PC-3 (cell line): ENCODE measurements around the gene TANC1. TPM values are rescaled to one million over a fixed set of nuclear protein-coding genes. Genes with fewer than 3 reads are reported as not detected.

Experiments
- ATAC-seq: fragments of 200-7000 bp; cut with Tn5 transposase; 2 replicates; pipeline ENCODE4 v1.9.1; 2020; ENCODE audit warnings: mild to moderate bottlenecking, moderate library complexity
- BruUV-seq: library from RNA; stranded (reverse); fragments of 400-500 nt; replicated peaks from 2 replicates; lab custom pipeline; 2021; lab: Mats Ljungman, UMichigan
- CTCF ChIA-PET: fragments of 300-600 bp; sonication (Branson Sonifier 250); formaldehyde crosslinking; loops from one replicate; lab custom pipeline; 2022; ENCODE audit warnings: antibody characterized with exemption; lab: Charles Lee
- POLR2A ChIA-PET: fragments of 300-600 bp; sonication (Branson Sonifier 250); formaldehyde crosslinking; loops from one replicate; lab custom pipeline; 2022; ENCODE audit warnings: antibody characterized with exemption; ENCODE audit not compliant: unreplicated experiment; lab: Charles Lee
- DNase-seq: peaks from one replicate; pipeline ENCODE4 v3.0.0-alpha.2; 2015
- H2AFZ ChIP-seq: fragments of 300-600 bp; sonication (generic); 2 replicates; pipeline ENCODE4 v1.6.0; 2016; ENCODE audit warnings: antibody characterized with exemption, low read length
- H3F3A ChIP-seq: fragments of 300-600 bp; sonication (generic); one replicate; pipeline ENCODE4 v1.6.0; 2017; ENCODE audit warnings: antibody characterized with exemption, low read length, control low read depth, mild to moderate bottlenecking; ENCODE audit not compliant: unreplicated experiment
- H3K27ac ChIP-seq: fragments of 300-600 bp; sonication (generic); 2 replicates; pipeline ENCODE4 v1.5.1; 2016; ENCODE audit warnings: mild to moderate bottlenecking, low read length
- H3K27me3 ChIP-seq: fragments of 300-600 bp; sonication (generic); 2 replicates; pipeline ENCODE4 v1.6.1; 2016; ENCODE audit warnings: low read length, mixed read lengths
- H3K36me3 ChIP-seq: fragments of 300-600 bp; sonication (generic); 2 replicates; pipeline ENCODE4 v1.6.1; 2016; ENCODE audit warnings: low read depth, mixed run types, low read length, mixed read lengths
- H3K4me1 ChIP-seq: fragments of 300-600 bp; sonication (generic); 2 replicates; pipeline ENCODE4 v1.5.1; 2016; ENCODE audit warnings: low read length; ENCODE audit not compliant: insufficient read depth
- H3K4me2 ChIP-seq: fragments of 300-600 bp; sonication (generic); 2 replicates; pipeline ENCODE4 v1.6.0; 2016; ENCODE audit warnings: low read length
- H3K4me3 ChIP-seq: fragments of 300-600 bp; sonication (generic); 2 replicates; pipeline ENCODE4 v1.5.1; 2016; ENCODE audit warnings: mild to moderate bottlenecking, low read length, mixed read lengths
- H3K79me2 ChIP-seq: fragments of 300-600 bp; sonication (generic); 2 replicates; pipeline ENCODE4 v1.6.1; 2017; ENCODE audit warnings: low read length, mixed read lengths
- H3K9ac ChIP-seq: fragments of 300-600 bp; sonication (generic); 2 replicates; pipeline ENCODE4 v1.6.0; 2016; ENCODE audit warnings: mild to moderate bottlenecking, low read length
- H3K9me2 ChIP-seq: fragments of 300-600 bp; sonication (generic); replicated peaks from 2 replicates; pipeline ENCODE4 v1.6.1; 2016; ENCODE audit warnings: mixed run types, low read length, mixed read lengths
- H3K9me3 ChIP-seq: fragments of 300-600 bp; sonication (generic); 2 replicates; pipeline ENCODE4 v1.6.1; 2016; ENCODE audit warnings: low read length, mixed read lengths
- H4K20me1 ChIP-seq: fragments of 300-600 bp; sonication (generic); 2 replicates; pipeline ENCODE4 v1.6.1; 2016; ENCODE audit warnings: low read length, mixed read lengths
- CTCF ChIP-seq: fragments of 300-600 bp; sonication (generic); conservative IDR thresholded peaks from 2 replicates; pipeline ENCODE4 v1.5.1; 2017; ENCODE audit warnings: antibody characterized with exemption, low read depth, mild to moderate bottlenecking, low read length
- EZH2 ChIP-seq: fragments of 300-600 bp; sonication (generic); IDR thresholded peaks from one replicate; pipeline ENCODE4 v1.6.1; 2017; ENCODE audit warnings: antibody characterized with exemption, mild to moderate bottlenecking, low read length; ENCODE audit not compliant: unreplicated experiment
- EZH2phosphoT487 ChIP-seq: fragments of 300-600 bp; sonication (generic); IDR thresholded peaks from 2 replicates; pipeline ENCODE4 v1.6.1; 2018; ENCODE audit warnings: mild to moderate bottlenecking, antibody characterized with exemption, low read length, borderline replicate concordance
- intact Hi-C: fragments of 100-400 bp; cut with micrococcal nuclease; formaldehyde crosslinking; loops from 2 replicates; pipeline ENCODE4 v1.9.0; 2023
- total RNA-seq: library from RNA; depleted of rRNA; stranded (reverse); fragments of >200 nt; gene quantifications from 2 replicates; pipeline ENCODE4 v1.2.3, GENCODE V29; 2014

Gene TANC1
- total RNA-seq, 1 experiment from 2014 or later, result 17.6 TPM

DNA sequence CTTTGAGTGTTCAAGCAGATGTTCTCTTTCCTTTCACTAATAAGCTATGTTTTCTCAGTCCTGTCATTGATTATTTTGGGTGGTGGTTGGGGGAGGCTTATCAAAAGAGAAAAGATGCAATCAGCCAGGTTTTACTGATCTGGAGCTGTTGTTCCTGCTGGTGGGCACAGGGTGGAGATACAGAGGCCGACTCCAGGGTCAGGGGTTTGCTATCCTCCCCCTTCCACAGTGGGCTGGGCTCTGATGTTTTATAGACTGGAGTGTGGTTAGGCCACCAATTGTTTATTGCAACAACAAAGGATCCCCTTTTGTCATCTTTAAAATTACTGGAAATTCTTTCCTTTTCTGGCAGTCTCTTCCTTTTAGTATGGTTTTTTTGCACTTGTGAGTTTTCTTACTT lies 120.5 kb downstream of the TANC1 start:
- Histone ChIP-seq H3K4me1 (peaks cover 49% of the 10 kb centered on the region), H4K20me1 (no peaks in the 10 kb centered on the region), H3K36me3 (peaks cover 8% of the 10 kb centered on the region; the same call in 1 of the 2 replicates), H3K79me2 (peaks cover 37% of the 10 kb centered on the region), H3K9me3 (no peaks in the 10 kb centered on the region), H3K27me3 (no peaks in the 10 kb centered on the region), H3K4me3 (no peak overlapping the region), H3K9me2 (no peaks in the 10 kb centered on the region), H3F3A (no peaks in the 10 kb centered on the region), H3K9ac (no peak overlapping the region), H3K27ac (no peak overlapping the region), H3K4me2 (no peak overlapping the region), H2AFZ (no peak overlapping the region)
- TF ChIP-seq EZH2phosphoT487, result no peak
- no peak for TF ChIP-seq CTCF
- no peak for TF ChIP-seq EZH2
- intact Hi-C loops, result no loop called here
- DNase-seq (no peak), ATAC-seq (no peak)
- BruUV-seq, result no TSS peak
- POLR2A ChIA-PET, result interaction anchor here (0.7 kb wide), 1 partner anchor 23 kb away, joined by 5 read pairs; no protein-coding TSS in a partner anchor
- CTCF ChIA-PET, result no interaction called here

GRCh38 chr2:159089543-159089942 lies 121.1 kb downstream of the TANC1 start:
- H3K4me3 ChIP-seq, result no peak overlapping the region
- no TSS peak for BruUV-seq
- H3K36me3 ChIP-seq, result peaks cover 8% of the 10 kb centered on the region; the same call in 1 of the 2 replicates
- H3F3A ChIP-seq, result no peaks in the 10 kb centered on the region
- no peaks in the 10 kb centered on the region for H3K27me3 ChIP-seq
- H3K4me2 ChIP-seq, result no peak overlapping the region
- no peak overlapping the region for H3K27ac ChIP-seq
- ChIA-PET POLR2A (no interaction called here), CTCF (no interaction called here)
- H4K20me1 ChIP-seq, result no peaks in the 10 kb centered on the region
- no peaks in the 10 kb centered on the region for H3K9me3 ChIP-seq
- no peaks in the 10 kb centered on the region for H3K9me2 ChIP-seq
- TF ChIP-seq EZH2 (no peak), EZH2phosphoT487 (no peak)
- intact Hi-C loops, result no loop called here
- H3K79me2 ChIP-seq, result peaks cover 37% of the 10 kb centered on the region
- no peak overlapping the region for H3K9ac ChIP-seq
- H3K4me1 ChIP-seq, result peaks cover 48% of the 10 kb centered on the region
- H2AFZ ChIP-seq, result no peak overlapping the region
- ATAC-seq (no peak), DNase-seq (no peak)

DNA sequence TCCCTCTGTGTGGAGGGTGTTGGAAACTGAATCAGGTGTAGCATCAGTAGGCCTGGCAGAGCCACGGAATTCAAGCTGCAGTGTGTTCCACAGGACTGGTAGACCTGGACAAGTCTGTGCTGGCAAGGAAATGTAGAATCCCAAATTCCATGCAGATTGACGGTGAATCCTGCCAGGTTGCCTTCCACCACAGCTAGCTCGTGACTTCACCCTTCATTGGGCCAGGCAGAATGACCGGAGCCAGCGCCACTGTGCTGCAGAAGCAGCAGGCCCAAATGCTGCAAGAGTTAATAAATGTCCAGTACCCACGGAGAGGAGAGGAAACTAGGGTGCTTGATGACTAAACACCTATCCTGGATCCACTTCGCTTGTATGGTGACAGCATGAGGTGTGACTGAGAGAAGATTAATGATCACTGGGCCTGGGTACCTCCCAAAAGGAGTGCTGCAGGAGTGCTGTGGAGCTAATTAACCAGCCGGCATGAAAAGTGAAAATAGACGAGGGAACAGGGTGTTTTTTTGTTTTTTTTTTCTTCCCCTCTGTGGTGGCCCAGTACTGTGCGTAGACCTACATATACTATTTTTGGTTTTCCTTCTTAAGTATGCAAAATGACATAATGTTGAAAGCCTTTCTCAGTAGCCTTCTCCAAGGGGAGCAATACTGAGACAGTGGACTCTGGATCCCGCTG lies 122.2 kb downstream of the TANC1 start:
- no peak overlapping the region for H3K9ac ChIP-seq
- TF ChIP-seq EZH2 (no peak), CTCF (no peak), EZH2phosphoT487 (no peak)
- POLR2A ChIA-PET, result no interaction called here
- no TSS peak for BruUV-seq
- peak overlapping the region; percentile 57 for H3K4me2 ChIP-seq
- no peak overlapping the region for H2AFZ ChIP-seq
- 0 out of 2 replicates have a peak, but pooled peaks cover under 1% of the 10 kb centered on the region for H3K9me3 ChIP-seq
- intact Hi-C loops, result loop anchor here (5.0 kb wide), 1 partner anchor 43 kb away; no protein-coding TSS in a partner anchor
- no peaks in the 10 kb centered on the region for H3K27me3 ChIP-seq
- peaks cover 45% of the 10 kb centered on the region for H3K4me1 ChIP-seq
- peak overlapping the region; percentile 63 for H3K27ac ChIP-seq
- H3K36me3 ChIP-seq, result peaks cover 9% of the 10 kb centered on the region
- no peaks in the 10 kb centered on the region for H4K20me1 ChIP-seq
- H3K9me2 ChIP-seq, result no peaks in the 10 kb centered on the region
- peaks cover 31% of the 10 kb centered on the region for H3K79me2 ChIP-seq
- no peaks in the 10 kb centered on the region for H3F3A ChIP-seq
- ATAC-seq (no peak), DNase-seq (no peak)
- CTCF ChIA-PET, result no interaction called here
- H3K4me3 ChIP-seq, result no peak overlapping the region
